ENCODE data around the gene CRMP1.

Gene CRMP1

GRCh38 chr4:5816101-5816500 lies 76.8 kb downstream of the CRMP1 start:
- Histone ChIP-seq H3K4me3 (ENCODE audit: low read length, poor library complexity, severe bottlenecking) (no peak overlapping the region), H4K20me1 (ENCODE audit: insufficient read depth, low read length, poor library complexity, severe bottlenecking) (no peaks in the 10 kb centered on the region), H3K9me3 (ENCODE audit: insufficient read depth, low read depth, low read length) (no peaks in the 10 kb centered on the region), H3K36me3 (ENCODE audit: insufficient read depth, low read length) (no peaks in the 10 kb centered on the region), H3K9me2 (replicated peaks; ENCODE audit: low read depth, low read length) (no peaks in the 10 kb centered on the region), H3K9ac (ENCODE audit: low read depth, low read length, poor library complexity, severe bottlenecking) (no peak overlapping the region), H3K4me2 (ENCODE audit: low read depth, low read length, poor library complexity, severe bottlenecking) (no peak overlapping the region), H3K27me3 (ENCODE audit: insufficient read depth, low read length, poor library complexity, severe bottlenecking) (no peaks in the 10 kb centered on the region), H3F3A (ENCODE audit: low read depth) (no peaks in the 10 kb centered on the region), H3K79me2 (ENCODE audit: insufficient read depth, low read length) (no peaks in the 10 kb centered on the region), H3K4me1 (ENCODE audit: insufficient read depth, low read length, poor library complexity, severe bottlenecking) (no peaks in the 10 kb centered on the region), H2AFZ (ENCODE audit: low read length) (no peak overlapping the region)
- TF ChIP-seq CTCF (conservative IDR thresholded peaks at IDR 0.05; ENCODE audit: low read length), result no peak
- no peak for TF ChIP-seq EZH2phosphoT487 (IDR thresholded peaks at IDR 0.05; ENCODE audit: borderline replicate concordance)

- Histone ChIP-seq H3K4me1 (ENCODE audit: insufficient read depth, low read length, poor library complexity, severe bottlenecking) (no peaks in the 10 kb centered on the region), H3K79me2 (ENCODE audit: insufficient read depth, low read length) (no peaks in the 10 kb centered on the region), H3K9me2 (replicated peaks; ENCODE audit: low read depth, low read length) (no peaks in the 10 kb centered on the region), H3K4me2 (ENCODE audit: low read depth, low read length, poor library complexity, severe bottlenecking) (no peak overlapping the region), H2AFZ (ENCODE audit: low read length) (no peak overlapping the region), H4K20me1 (ENCODE audit: insufficient read depth, low read length, poor library complexity, severe bottlenecking) (no peaks in the 10 kb centered on the region), H3K9me3 (ENCODE audit: insufficient read depth, low read depth, low read length) (no peaks in the 10 kb centered on the region), H3K9ac (ENCODE audit: low read depth, low read length, poor library complexity, severe bottlenecking) (no peak overlapping the region), H3F3A (ENCODE audit: low read depth) (no peaks in the 10 kb centered on the region), H3K4me3 (ENCODE audit: low read length, poor library complexity, severe bottlenecking) (no peak overlapping the region), H3K27me3 (ENCODE audit: insufficient read depth, low read length, poor library complexity, severe bottlenecking) (no peaks in the 10 kb centered on the region), H3K36me3 (ENCODE audit: insufficient read depth, low read length) (no peaks in the 10 kb centered on the region)
- no peak for TF ChIP-seq EZH2phosphoT487 (IDR thresholded peaks at IDR 0.05; ENCODE audit: borderline replicate concordance)
- no peak for TF ChIP-seq CTCF (conservative IDR thresholded peaks at IDR 0.05; ENCODE audit: low read length)
Observed at GRCh38 chr4:5815641-5816040, 77.2 kb downstream of the CRMP1 start.

GRCh38 chr4:5814421-5814820 lies 78.5 kb downstream of the CRMP1 start:
- Histone ChIP-seq H3K4me3 (ENCODE audit: low read length, poor library complexity, severe bottlenecking) (no peak overlapping the region), H3K4me2 (ENCODE audit: low read depth, low read length, poor library complexity, severe bottlenecking) (no peak overlapping the region), H3K9me2 (replicated peaks; ENCODE audit: low read depth, low read length) (no peaks in the 10 kb centered on the region), H3K4me1 (ENCODE audit: insufficient read depth, low read length, poor library complexity, severe bottlenecking) (no peaks in the 10 kb centered on the region), H3K9ac (ENCODE audit: low read depth, low read length, poor library complexity, severe bottlenecking) (no peak overlapping the region), H3K27me3 (ENCODE audit: insufficient read depth, low read length, poor library complexity, severe bottlenecking) (no peaks in the 10 kb centered on the region), H4K20me1 (ENCODE audit: insufficient read depth, low read length, poor library complexity, severe bottlenecking) (no peaks in the 10 kb centered on the region), H3K9me3 (ENCODE audit: insufficient read depth, low read depth, low read length) (no peaks in the 10 kb centered on the region), H2AFZ (ENCODE audit: low read length) (no peak overlapping the region), H3K79me2 (ENCODE audit: insufficient read depth, low read length) (no peaks in the 10 kb centered on the region), H3K36me3 (ENCODE audit: insufficient read depth, low read length) (no peaks in the 10 kb centered on the region), H3F3A (ENCODE audit: low read depth) (no peaks in the 10 kb centered on the region)
- TF ChIP-seq EZH2phosphoT487 (IDR thresholded peaks at IDR 0.05; ENCODE audit: borderline replicate concordance), result no peak

- H4K20me1 ChIP-seq (ENCODE audit: insufficient read depth, low read length, poor library complexity, severe bottlenecking), result no peaks in the 10 kb centered on the region
- no peaks in the 10 kb centered on the region for H3K9me3 ChIP-seq (ENCODE audit: insufficient read depth, low read depth, low read length)
- no peaks in the 10 kb centered on the region for H3K9me2 ChIP-seq (replicated peaks; ENCODE audit: low read depth, low read length)
- TF ChIP-seq CTCF (conservative IDR thresholded peaks at IDR 0.05; ENCODE audit: low read length) (no peak), EZH2phosphoT487 (IDR thresholded peaks at IDR 0.05; ENCODE audit: borderline replicate concordance) (no peak)
- H3K36me3 ChIP-seq (ENCODE audit: insufficient read depth, low read length), result no peaks in the 10 kb centered on the region
- H3K4me3 ChIP-seq (ENCODE audit: low read length, poor library complexity, severe bottlenecking), result no peak overlapping the region
- no peak overlapping the region for H3K4me2 ChIP-seq (ENCODE audit: low read depth, low read length, poor library complexity, severe bottlenecking)
- no peaks in the 10 kb centered on the region for H3K4me1 ChIP-seq (ENCODE audit: insufficient read depth, low read length, poor library complexity, severe bottlenecking)
- H3F3A ChIP-seq (ENCODE audit: low read depth), result no peaks in the 10 kb centered on the region
- no peaks in the 10 kb centered on the region for H3K79me2 ChIP-seq (ENCODE audit: insufficient read depth, low read length)
- H3K27me3 ChIP-seq (ENCODE audit: insufficient read depth, low read length, poor library complexity, severe bottlenecking), result no peaks in the 10 kb centered on the region
- H2AFZ ChIP-seq (ENCODE audit: low read length), result no peak overlapping the region
- no peak overlapping the region for H3K9ac ChIP-seq (ENCODE audit: low read depth, low read length, poor library complexity, severe bottlenecking)
Observed at GRCh38 chr4:5813882-5814255, 79.0 kb downstream of the CRMP1 start.

Measured in Loucy (cell line).